Endothelial cell (in vitro differentiated cells): ENCODE data around the gene SGPP1. TPM values are rescaled to one million over a fixed set of nuclear protein-coding genes. Genes with fewer than 3 reads are reported as not detected.
"Not testable (repeated sequence)": the region's sequence is repeated elsewhere in the genome, so short reads cannot be mapped to it uniquely, and the experiment has no call there.

ENCODE experiments used
- DNase-seq: peaks from one replicate; pipeline ENCODE4 v3.0.0; 2021; ENCODE audit warnings: low spot score
- H3K27ac Mint-ChIP-seq: one replicate; pipeline ENCODE4 v1.8.0; 2021; ENCODE audit warnings: mixed read lengths, inconsistent platforms; ENCODE audit not compliant: unreplicated experiment
- H3K27me3 Mint-ChIP-seq: one replicate; pipeline ENCODE4 v1.8.0; 2021; ENCODE audit warnings: mild to moderate bottlenecking, moderate library complexity, mixed read lengths, inconsistent platforms; ENCODE audit not compliant: unreplicated experiment
- H3K36me3 Mint-ChIP-seq: one replicate; pipeline ENCODE4 v1.8.0; 2021; ENCODE audit warnings: mild to moderate bottlenecking, low read depth, mixed read lengths, inconsistent platforms; ENCODE audit not compliant: unreplicated experiment
- H3K4me1 Mint-ChIP-seq: one replicate; pipeline ENCODE4 v1.8.0; 2021; ENCODE audit warnings: mild to moderate bottlenecking, mixed read lengths, inconsistent platforms; ENCODE audit not compliant: unreplicated experiment
- H3K4me3 Mint-ChIP-seq: one replicate; pipeline ENCODE4 v1.8.0; 2021; ENCODE audit warnings: mild to moderate bottlenecking, mixed read lengths, inconsistent platforms; ENCODE audit not compliant: unreplicated experiment
- H3K9me3 Mint-ChIP-seq: one replicate; pipeline ENCODE4 v1.8.0; 2021; ENCODE audit warnings: mixed read lengths, inconsistent platforms; ENCODE audit not compliant: unreplicated experiment
- total RNA-seq: library from RNA; stranded (reverse); fragmentation: NEBNext Ultra II Directional; extraction: Animal tissue kit (Norgen Biotek cat#: 25700); gene quantifications from one replicate; pipeline ENCODE4 v1.2.1, GENCODE V29; 2021; ENCODE audit not compliant: unreplicated experiment
- TF ChIP-seq, protein P1 (sequence below): fragments of 200-600 bp; sonication (generic); IDR thresholded peaks from one replicate; pipeline ENCODE4 v1.5.0; 2021; ENCODE audit warnings: antibody characterized with exemption; ENCODE audit not compliant: unreplicated experiment

SGPP1 gene
- total RNA-seq, 1 donor from 2014 or later, result 7.9 TPM

DNA sequence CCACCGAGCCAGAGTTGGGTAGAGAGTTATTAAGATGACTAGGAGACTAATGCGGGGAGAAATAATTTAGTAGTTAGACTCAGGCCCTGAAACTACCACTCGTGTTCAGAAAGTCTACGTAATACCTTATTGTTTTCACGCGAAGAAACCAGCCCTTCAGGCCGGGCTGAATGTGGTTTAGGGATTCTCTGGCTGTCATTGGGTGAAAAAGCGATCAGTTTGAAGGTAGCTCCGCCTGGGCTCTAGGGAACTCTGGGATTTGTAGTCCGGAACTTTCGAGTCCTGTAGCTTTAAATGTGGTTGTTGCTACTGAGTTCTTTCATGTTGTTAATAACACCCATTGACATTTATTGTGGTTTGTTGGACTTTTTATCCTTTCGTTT lies 85.6 kb downstream of the SGPP1 start:
- Mint-ChIP-seq H3K27ac (peak overlapping the region; percentile 98), H3K36me3 (no peaks in the 10 kb centered on the region), H3K4me3 (peak overlapping the region; percentile 93), H3K4me1 (peaks cover 7% of the 10 kb centered on the region), H3K27me3 (no peaks in the 10 kb centered on the region), H3K9me3 (no peaks in the 10 kb centered on the region)
- DNase-seq, result peak; percentile 69
- TF ChIP-seq, protein P1, sequence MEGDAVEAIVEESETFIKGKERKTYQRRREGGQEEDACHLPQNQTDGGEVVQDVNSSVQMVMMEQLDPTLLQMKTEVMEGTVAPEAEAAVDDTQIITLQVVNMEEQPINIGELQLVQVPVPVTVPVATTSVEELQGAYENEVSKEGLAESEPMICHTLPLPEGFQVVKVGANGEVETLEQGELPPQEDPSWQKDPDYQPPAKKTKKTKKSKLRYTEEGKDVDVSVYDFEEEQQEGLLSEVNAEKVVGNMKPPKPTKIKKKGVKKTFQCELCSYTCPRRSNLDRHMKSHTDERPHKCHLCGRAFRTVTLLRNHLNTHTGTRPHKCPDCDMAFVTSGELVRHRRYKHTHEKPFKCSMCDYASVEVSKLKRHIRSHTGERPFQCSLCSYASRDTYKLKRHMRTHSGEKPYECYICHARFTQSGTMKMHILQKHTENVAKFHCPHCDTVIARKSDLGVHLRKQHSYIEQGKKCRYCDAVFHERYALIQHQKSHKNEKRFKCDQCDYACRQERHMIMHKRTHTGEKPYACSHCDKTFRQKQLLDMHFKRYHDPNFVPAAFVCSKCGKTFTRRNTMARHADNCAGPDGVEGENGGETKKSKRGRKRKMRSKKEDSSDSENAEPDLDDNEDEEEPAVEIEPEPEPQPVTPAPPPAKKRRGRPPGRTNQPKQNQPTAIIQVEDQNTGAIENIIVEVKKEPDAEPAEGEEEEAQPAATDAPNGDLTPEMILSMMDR, result no peak

GRCh38 chr14:63641473-63642228 lies 86.2 kb downstream of the SGPP1 start, which contains the start of gene WDR89:
WDR89 (minus strand) TSS chr14:63641871; CDS start chr14:63599942, 41,929 bp downstream.
- Mint-ChIP-seq H3K36me3 (peaks cover 5% of the 10 kb centered on the region), H3K4me3 (peak within 1 kb of the TSS; percentile 93), H3K9me3 (no peaks in the 10 kb centered on the region), H3K27ac (peak within 1 kb of the TSS; percentile 98), H3K27me3 (no peaks in the 10 kb centered on the region), H3K4me1 (peaks cover 7% of the 10 kb centered on the region)
- peak; percentile 91 for DNase-seq
- TF ChIP-seq, protein P1, result peak; percentile 98

DNA sequence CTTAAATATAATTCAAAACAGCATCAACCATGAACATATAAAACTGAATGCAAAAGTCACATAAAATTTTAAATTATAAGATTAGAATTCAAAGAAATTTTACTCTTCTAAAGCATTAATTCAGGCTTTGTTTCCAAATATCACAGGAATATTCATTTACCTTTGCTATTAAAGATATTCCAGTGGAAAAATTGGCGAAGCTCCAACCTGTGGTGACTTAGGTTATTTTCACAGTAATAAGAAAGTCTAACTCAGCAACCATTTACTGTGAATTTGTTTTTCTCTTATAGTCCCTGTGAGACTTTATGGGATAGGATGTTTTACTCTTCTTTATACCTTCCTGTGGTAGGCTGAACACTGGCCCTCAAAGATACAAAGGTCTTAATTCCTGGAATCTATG lies 89.4 kb downstream of the SGPP1 start:
- DNase-seq, result no peak
- TF ChIP-seq, protein P1, result no peak
- peaks cover 7% of the 10 kb centered on the region for H3K4me1 Mint-ChIP-seq
- H3K27me3 Mint-ChIP-seq, result peaks cover 2% of the 10 kb centered on the region
- H3K4me3 Mint-ChIP-seq, result no peak overlapping the region
- no peak overlapping the region for H3K27ac Mint-ChIP-seq
- H3K9me3 Mint-ChIP-seq, result no peaks in the 10 kb centered on the region
- peaks cover 22% of the 10 kb centered on the region for H3K36me3 Mint-ChIP-seq

DNA sequence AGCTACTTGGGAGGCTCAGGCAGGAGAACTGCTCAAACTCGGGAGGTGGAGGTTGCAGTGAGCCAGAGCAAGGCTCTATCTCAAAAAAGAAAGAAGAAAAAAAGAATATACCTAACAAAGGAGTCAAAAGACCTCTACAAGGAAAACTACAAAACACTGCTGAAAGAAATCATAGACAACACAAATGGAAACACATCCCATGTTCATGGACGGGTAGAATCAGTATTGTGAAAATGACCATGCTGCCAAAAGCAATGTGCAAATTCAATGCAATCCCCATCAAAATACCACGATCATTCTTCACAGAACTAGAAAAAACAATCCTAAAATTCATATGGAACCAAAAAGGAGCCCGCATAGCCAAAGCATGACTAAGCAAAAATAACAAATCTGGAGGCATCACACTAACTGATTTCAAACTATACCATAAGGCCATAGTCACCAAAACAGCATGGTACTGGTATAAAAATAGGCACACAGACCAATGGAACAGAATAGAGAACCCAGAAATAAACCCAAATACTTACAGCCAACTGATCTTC lies 91.7 kb downstream of the SGPP1 start:
- not testable (repeated sequence) for DNase-seq, H3K9me3 Mint-ChIP-seq, H3K4me3 Mint-ChIP-seq, H3K27ac Mint-ChIP-seq, H3K4me1 Mint-ChIP-seq, H3K27me3 Mint-ChIP-seq
- H3K36me3 Mint-ChIP-seq, result peaks cover 22% of the 10 kb centered on the region

Other genes with a start within 250 kb of the SGPP1 start
- gene PPP2R5E, start 184.7 kb downstream of the SGPP1 start, total RNA-seq, result 43.7 TPM
- gene WDR89, start 86.2 kb downstream of the SGPP1 start, total RNA-seq, result 15.3 TPM
- 35.9 TPM for gene SYNE2, start 124.9 kb upstream of the SGPP1 start, total RNA-seq